SU-DHL-6 (cell line): Measurements from ENCODE around the gene RANBP9.

Source experiments
- EZH2phosphoT487 ChIP-seq: fragments of 200-600 bp; sonication (generic), shearing (Covaris generic); conservative IDR thresholded peaks from 2 replicates; pipeline ENCODE4 v1.6.1; 2018; ENCODE audit warnings: mild to moderate bottlenecking, antibody characterized with exemption, low read length, moderate library complexity, mixed read lengths
- TF ChIP-seq, protein P1 (sequence below): fragments of 200-600 bp; sonication (generic); IDR thresholded peaks from one replicate; pipeline ENCODE4 v1.5.1; 2017; ENCODE audit warnings: antibody characterized with exemption, mild to moderate bottlenecking, low read length, moderate library complexity; ENCODE audit not compliant: insufficient read depth, poor library complexity, severe bottlenecking

GRCh38 chr6:13696226-13696625, 15.4 kb downstream of the RANBP9 start:
- TF ChIP-seq, protein P1, sequence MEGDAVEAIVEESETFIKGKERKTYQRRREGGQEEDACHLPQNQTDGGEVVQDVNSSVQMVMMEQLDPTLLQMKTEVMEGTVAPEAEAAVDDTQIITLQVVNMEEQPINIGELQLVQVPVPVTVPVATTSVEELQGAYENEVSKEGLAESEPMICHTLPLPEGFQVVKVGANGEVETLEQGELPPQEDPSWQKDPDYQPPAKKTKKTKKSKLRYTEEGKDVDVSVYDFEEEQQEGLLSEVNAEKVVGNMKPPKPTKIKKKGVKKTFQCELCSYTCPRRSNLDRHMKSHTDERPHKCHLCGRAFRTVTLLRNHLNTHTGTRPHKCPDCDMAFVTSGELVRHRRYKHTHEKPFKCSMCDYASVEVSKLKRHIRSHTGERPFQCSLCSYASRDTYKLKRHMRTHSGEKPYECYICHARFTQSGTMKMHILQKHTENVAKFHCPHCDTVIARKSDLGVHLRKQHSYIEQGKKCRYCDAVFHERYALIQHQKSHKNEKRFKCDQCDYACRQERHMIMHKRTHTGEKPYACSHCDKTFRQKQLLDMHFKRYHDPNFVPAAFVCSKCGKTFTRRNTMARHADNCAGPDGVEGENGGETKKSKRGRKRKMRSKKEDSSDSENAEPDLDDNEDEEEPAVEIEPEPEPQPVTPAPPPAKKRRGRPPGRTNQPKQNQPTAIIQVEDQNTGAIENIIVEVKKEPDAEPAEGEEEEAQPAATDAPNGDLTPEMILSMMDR: no peak
- no peak for TF ChIP-seq EZH2phosphoT487
